ENCODE data around the gene FOXA1.

DNA sequence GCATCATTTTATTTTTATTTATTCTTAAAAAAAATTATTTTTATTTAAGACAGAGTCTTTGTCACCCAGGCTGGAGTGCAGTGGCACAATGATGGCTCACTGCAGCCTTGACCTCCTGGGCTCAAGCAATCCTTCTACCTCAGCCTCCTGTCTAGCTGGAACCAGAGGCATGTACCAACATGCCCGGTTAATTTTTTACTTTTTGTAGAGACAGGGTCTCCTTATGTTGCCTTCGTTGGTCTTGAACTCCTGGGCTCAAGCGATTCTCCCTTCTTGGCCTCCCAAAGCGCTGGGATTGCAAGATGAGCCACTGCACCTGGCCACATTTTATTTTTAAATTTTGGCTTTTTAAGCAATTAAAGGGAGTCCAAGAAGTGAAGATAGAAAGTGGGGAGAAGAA is 21.8 kb upstream of the FOXA1 start:
- TF ChIP-seq, protein P1, sequence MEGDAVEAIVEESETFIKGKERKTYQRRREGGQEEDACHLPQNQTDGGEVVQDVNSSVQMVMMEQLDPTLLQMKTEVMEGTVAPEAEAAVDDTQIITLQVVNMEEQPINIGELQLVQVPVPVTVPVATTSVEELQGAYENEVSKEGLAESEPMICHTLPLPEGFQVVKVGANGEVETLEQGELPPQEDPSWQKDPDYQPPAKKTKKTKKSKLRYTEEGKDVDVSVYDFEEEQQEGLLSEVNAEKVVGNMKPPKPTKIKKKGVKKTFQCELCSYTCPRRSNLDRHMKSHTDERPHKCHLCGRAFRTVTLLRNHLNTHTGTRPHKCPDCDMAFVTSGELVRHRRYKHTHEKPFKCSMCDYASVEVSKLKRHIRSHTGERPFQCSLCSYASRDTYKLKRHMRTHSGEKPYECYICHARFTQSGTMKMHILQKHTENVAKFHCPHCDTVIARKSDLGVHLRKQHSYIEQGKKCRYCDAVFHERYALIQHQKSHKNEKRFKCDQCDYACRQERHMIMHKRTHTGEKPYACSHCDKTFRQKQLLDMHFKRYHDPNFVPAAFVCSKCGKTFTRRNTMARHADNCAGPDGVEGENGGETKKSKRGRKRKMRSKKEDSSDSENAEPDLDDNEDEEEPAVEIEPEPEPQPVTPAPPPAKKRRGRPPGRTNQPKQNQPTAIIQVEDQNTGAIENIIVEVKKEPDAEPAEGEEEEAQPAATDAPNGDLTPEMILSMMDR (IDR thresholded peaks at IDR 0.05), result no peak
- no peak for TF ChIP-seq POLR2A (IDR thresholded peaks at IDR 0.05)
